HUES6 (cell line): ENCODE data around the gene HOXD1.

Source experiments
- H3K27ac ChIP-seq: 2 replicates; pipeline ENCODE4 v1.7.0; 2013; ENCODE audit warnings: low read depth, mild to moderate bottlenecking, low read length, inconsistent platforms
- H3K27me3 ChIP-seq: 2 replicates; pipeline ENCODE4 v1.6.1; 2013; ENCODE audit warnings: low read length; ENCODE audit not compliant: control insufficient read depth, insufficient read depth
- H3K36me3 ChIP-seq: 2 replicates; pipeline ENCODE4 v1.6.1; 2013; ENCODE audit warnings: low read length; ENCODE audit not compliant: control insufficient read depth, insufficient read depth
- H3K4me1 ChIP-seq: 2 replicates; pipeline ENCODE4 v1.6.1; 2013; ENCODE audit warnings: low read length; ENCODE audit not compliant: control insufficient read depth, insufficient read depth
- H3K4me3 ChIP-seq: 2 replicates; pipeline ENCODE4 v1.5.1; 2013; ENCODE audit warnings: low read depth, low read length
- H3K9ac ChIP-seq: one replicate; pipeline ENCODE4 v1.6.1; 2013; ENCODE audit warnings: mild to moderate bottlenecking, low read length
- H3K9me3 ChIP-seq: 2 replicates; pipeline ENCODE4 v1.6.1; 2013; ENCODE audit warnings: low read depth, low read length; ENCODE audit not compliant: control insufficient read depth, insufficient read depth

HOXD1 gene

GRCh38 chr2:176170602-176171305 lies 17.7 kb upstream of the HOXD1 start:
- Histone ChIP-seq H3K9me3 (no peaks in the 10 kb centered on the region), H3K27me3 (peaks cover 100% of the 10 kb centered on the region), H3K4me3 (no peak overlapping the region), H3K27ac (no peak overlapping the region), H3K9ac (no peak overlapping the region), H3K36me3 (no peaks in the 10 kb centered on the region), H3K4me1 (peaks cover 31% of the 10 kb centered on the region)

DNA sequence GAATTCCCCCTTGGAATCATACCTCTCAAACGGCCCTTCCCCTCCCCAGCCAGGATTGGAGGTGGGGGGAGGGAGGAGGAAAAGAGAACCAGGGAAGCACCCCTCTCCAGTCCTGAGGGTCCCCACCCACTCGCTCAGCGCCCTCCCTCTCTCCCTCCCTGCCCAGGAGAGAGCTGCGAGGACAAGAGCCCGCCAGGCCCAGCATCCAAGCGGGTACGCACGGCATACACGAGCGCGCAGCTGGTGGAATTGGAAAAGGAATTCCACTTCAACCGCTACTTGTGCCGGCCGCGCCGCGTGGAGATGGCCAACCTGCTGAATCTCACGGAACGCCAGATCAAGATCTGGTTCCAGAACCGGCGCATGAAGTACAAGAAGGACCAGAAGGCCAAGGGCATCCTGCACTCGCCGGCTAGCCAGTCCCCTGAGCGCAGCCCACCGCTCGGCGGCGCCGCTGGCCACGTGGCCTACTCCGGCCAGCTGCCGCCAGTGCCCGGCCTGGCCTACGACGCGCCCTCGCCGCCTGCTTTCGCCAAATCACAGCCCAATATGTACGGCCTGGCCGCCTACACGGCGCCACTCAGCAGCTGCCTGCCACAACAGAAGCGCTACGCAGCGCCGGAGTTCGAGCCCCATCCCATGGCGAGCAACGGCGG lies 17.0 kb upstream of the HOXD1 start:
- Histone ChIP-seq H3K27me3 (peaks cover 100% of the 10 kb centered on the region), H3K9ac (peak overlapping the region; percentile 2), H3K4me1 (peaks cover 38% of the 10 kb centered on the region), H3K9me3 (no peaks in the 10 kb centered on the region), H3K36me3 (no peaks in the 10 kb centered on the region), H3K4me3 (peak overlapping the region; percentile 46), H3K27ac (no peak overlapping the region)

DNA sequence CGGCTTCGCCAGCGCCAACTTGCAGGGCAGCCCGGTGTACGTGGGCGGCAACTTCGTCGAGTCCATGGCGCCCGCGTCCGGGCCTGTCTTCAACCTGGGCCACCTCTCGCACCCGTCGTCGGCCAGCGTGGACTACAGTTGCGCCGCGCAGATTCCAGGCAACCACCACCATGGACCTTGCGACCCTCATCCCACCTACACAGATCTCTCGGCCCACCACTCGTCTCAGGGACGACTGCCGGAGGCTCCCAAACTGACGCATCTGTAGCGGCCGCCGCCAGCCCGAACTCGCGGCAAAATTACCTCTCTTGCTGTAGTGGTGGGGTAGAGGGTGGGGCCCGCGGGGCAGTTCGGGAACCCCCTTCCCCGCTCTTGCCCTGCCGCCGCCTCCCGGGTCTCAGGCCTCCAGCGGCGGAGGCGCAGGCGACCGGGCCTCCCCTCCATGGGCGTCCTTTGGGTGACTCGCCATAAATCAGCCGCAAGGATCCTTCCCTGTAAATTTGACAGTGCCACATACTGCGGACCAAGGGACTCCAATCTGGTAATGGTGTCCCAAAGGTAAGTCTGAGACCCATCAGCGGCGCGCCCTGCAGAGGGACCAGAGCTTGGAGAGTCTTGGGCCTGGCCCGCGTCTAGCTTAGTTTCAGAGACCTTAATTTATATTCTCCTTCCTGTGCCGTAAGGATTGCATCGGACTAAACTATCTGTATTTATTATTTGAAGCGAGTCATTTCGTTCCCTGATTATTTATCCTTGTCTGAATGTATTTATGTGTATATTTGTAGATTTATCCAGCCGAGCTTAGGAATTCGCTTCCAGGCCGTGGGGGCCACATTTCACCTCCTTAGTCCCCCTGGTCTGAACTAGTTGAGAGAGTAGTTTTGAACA lies 16.2 kb upstream of the HOXD1 start:
- Histone ChIP-seq H3K27ac (no peak overlapping the region), H3K27me3 (peaks cover 100% of the 10 kb centered on the region), H3K4me1 (peaks cover 43% of the 10 kb centered on the region), H3K36me3 (no peaks in the 10 kb centered on the region), H3K9me3 (no peaks in the 10 kb centered on the region), H3K4me3 (peak overlapping the region; percentile 46), H3K9ac (peak overlapping the region; percentile 2)

DNA sequence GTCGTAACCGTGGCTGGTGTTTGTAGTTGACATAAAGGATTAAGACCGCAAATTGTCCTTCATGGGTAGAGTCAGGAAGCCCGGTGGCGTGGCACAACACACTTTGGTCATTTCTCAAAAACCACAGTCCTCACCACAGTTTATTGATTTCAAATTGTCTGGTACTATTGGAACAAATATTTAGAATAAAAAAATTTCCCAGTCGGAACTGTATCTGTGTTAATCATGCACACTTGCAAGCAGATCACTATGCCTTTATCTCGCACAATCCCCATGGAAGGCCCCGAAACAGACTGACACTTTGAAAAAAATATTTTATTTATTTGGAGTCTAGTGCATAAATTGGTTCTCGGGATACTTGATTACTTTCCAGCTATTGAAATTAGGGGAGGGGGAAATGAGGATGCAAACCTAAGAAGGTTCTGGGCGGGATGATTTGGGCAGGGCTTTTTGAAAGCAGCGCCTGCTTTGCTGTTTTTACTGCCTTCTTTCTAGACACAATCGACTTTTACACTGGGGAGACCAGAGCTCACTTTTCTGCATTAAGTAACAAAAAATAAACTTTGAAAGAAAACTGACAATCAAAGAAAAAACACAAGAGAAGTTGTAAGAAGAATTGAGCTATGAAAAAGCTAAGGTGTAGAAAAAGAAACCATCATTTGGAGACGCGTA lies 15.4 kb upstream of the HOXD1 start:
- no peak overlapping the region for H3K4me3 ChIP-seq
- H3K9ac ChIP-seq: no peak overlapping the region
- peaks cover 48% of the 10 kb centered on the region for H3K4me1 ChIP-seq
- peaks cover 100% of the 10 kb centered on the region for H3K27me3 ChIP-seq
- no peaks in the 10 kb centered on the region for H3K36me3 ChIP-seq
- H3K9me3 ChIP-seq: no peaks in the 10 kb centered on the region
- H3K27ac ChIP-seq: no peak overlapping the region

- peaks cover 100% of the 10 kb centered on the region for H3K27me3 ChIP-seq
- H3K27ac ChIP-seq: no peak overlapping the region
- no peaks in the 10 kb centered on the region for H3K36me3 ChIP-seq
- H3K9ac ChIP-seq: no peak overlapping the region
- H3K9me3 ChIP-seq: no peaks in the 10 kb centered on the region
- peaks cover 50% of the 10 kb centered on the region for H3K4me1 ChIP-seq
- H3K4me3 ChIP-seq: no peak overlapping the region
Observed at GRCh38 chr2:176173567-176174381, 14.7 kb upstream of the HOXD1 start.

DNA sequence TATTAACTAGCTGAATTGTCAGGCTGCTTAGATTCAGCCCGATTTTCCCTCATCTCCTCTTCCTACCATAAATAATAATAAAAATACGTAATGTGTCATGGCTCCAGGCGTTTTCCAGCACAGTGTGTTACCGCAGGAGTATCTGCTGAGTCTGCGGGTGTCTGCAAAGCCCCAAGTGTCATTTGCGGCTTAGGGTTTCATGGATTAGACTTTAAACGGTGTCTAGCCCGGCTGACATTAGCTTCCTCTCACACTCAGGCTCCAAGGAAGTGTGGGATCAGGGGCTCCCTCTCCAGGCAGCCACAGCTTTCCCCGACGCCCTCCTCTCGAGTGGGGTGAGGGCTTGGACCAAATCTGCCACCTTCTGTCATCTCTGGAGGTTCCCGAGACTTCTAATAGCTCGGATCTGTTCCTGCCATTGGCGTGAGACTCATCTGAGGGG lies 14.1 kb upstream of the HOXD1 start:
- peaks cover 53% of the 10 kb centered on the region for H3K4me1 ChIP-seq
- H3K9me3 ChIP-seq: no peaks in the 10 kb centered on the region
- no peak overlapping the region for H3K9ac ChIP-seq
- H3K4me3 ChIP-seq: peak overlapping the region; percentile 58; the same call in 1 of the 2 replicates
- no peaks in the 10 kb centered on the region for H3K36me3 ChIP-seq
- no peak overlapping the region for H3K27ac ChIP-seq
- H3K27me3 ChIP-seq: peaks cover 100% of the 10 kb centered on the region

DNA sequence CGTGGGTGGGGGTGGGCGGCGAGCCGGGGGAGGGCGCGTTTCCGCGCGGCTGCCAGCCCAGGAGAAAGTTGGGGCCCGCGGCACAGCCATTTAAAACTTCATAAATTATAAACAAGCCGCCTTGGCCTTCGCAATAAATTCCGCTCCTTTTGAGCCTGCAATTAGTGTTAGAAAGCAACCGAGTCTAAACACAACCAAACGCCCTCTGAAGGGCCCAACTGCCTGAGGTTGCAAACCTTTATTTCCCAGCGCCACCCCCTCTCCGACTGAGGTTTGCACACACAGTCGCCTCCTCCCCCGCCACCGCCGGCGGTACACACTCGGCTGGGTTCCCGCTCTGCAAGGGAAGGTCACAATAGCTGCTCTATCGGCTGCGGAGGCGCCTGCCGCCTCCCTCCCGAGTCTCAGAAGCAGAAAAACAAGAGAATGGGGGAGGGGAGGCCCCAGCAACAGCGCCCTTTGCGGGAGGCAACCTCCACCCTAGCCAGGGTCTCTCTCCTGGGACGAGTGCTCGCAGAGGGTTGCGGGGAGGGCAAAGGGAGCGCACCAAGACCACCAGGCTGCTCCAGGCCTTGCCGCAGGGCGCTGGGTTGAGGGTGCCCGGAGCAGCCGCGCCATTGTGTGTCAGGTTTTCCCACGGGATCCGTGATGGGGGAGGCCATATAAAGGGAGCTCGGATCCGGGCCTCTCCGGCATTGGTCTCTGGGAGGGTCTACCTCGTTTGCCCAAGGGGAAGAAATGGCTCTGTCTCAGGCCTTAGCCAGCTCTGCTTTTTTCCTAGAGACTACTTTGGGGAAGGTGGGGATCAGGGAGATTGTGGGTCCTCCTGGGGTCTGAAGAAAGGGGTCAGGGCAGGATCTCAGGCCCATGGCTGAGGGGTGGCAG lies 13.4 kb upstream of the HOXD1 start:
- H3K9ac ChIP-seq: peak overlapping the region; percentile 49
- no peaks in the 10 kb centered on the region for H3K36me3 ChIP-seq
- peak overlapping the region; percentile 58 for H3K4me3 ChIP-seq

DNA sequence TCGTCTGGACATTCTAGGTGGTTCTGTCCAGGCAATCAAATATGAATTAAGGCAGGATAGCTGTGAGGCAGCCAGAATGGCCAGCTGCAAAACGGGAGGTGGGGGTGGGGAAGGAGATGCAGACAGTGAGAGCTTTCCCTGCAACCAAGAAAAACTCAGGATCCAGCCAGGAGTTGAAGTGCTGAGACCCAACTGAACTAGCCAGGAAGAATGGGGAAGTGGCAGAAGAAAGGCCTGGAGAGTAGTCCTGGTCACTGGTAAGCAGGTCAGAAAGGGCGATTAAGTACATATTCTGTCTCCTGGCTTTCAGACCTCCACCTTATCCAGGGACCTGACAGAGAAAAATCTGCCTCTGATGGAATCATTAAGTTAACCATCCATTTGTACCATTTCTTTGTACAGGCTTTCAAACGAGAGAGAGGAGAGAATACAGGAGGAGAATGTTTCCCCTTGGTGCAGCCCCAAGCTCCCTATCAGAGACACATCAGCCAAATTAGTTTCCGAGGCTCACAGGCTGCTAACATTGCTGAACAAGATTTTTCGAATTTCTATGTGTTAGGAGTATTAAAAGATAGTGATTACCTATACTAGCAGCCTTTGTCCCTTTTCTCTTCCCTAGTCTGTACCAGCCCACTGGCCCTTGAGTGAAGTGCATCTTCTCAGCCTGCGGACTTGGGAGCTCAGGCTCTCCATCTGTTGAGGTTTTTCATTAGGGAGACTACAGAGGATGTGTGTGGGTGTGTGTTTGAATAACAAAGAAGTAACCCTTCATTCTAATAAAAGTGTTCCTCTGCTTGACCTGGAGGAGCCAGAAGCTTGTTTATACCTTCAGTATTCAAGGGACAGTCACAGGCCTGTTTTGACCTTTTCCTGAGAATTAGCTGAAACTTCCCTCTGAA lies 12.5 kb upstream of the HOXD1 start:
- Histone ChIP-seq H3K9ac (peak overlapping the region; percentile 49), H3K4me1 (peaks cover 52% of the 10 kb centered on the region), H3K27me3 (peaks cover 100% of the 10 kb centered on the region), H3K36me3 (no peaks in the 10 kb centered on the region), H3K9me3 (no peaks in the 10 kb centered on the region), H3K4me3 (peak overlapping the region; percentile 58), H3K27ac (no peak overlapping the region)

More for the DNA sequence above, 13.4 kb upstream of the HOXD1 start:
- Histone ChIP-seq H3K4me1 (peaks cover 53% of the 10 kb centered on the region), H3K27ac (no peak overlapping the region), H3K27me3 (peaks cover 100% of the 10 kb centered on the region), H3K9me3 (no peaks in the 10 kb centered on the region)

DNA sequence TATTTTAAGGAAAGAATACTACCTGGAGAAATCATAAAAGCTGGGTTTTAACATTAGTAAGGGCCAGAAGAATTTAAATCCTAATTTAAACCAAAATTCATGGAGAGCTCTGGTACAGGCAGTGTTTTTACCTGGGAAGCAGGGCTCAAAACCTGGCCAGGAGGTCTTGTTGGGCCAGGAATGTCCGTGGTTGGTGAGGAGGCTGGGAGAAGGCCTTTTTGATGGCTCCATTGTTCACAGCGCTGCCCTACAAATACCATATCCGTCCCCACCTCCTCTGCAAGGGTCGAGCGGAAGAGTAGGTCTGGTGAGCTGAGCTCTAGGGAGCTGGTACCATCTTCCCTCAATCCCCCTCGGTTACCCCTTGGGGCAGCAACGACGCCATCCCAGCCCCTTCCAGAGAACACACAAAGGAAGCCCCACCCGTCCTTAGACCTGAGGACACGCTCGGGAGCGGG lies 10.9 kb upstream of the HOXD1 start:
- Histone ChIP-seq H3K9ac (peak overlapping the region; percentile 18), H3K4me1 (peaks cover 39% of the 10 kb centered on the region), H3K36me3 (no peaks in the 10 kb centered on the region), H3K4me3 (peak overlapping the region; percentile 63), H3K9me3 (no peaks in the 10 kb centered on the region), H3K27ac (no peak overlapping the region), H3K27me3 (peaks cover 100% of the 10 kb centered on the region)
